CMK (cell line): Measurements from ENCODE around the gene FDXR.
"Not testable (repeated sequence)": the region's sequence is repeated elsewhere in the genome, so short reads cannot be mapped to it uniquely, and the experiment has no call there.

Experiments used
- DNase-seq: peaks from one replicate; pipeline ENCODE4 v3.0.0-alpha.2; 2010; ENCODE audit warnings: low read depth

The FDXR gene, protein sequence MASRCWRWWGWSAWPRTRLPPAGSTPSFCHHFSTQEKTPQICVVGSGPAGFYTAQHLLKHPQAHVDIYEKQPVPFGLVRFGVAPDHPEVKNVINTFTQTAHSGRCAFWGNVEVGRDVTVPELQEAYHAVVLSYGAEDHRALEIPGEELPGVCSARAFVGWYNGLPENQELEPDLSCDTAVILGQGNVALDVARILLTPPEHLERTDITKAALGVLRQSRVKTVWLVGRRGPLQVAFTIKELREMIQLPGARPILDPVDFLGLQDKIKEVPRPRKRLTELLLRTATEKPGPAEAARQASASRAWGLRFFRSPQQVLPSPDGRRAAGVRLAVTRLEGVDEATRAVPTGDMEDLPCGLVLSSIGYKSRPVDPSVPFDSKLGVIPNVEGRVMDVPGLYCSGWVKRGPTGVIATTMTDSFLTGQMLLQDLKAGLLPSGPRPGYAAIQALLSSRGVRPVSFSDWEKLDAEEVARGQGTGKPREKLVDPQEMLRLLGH

DNA sequence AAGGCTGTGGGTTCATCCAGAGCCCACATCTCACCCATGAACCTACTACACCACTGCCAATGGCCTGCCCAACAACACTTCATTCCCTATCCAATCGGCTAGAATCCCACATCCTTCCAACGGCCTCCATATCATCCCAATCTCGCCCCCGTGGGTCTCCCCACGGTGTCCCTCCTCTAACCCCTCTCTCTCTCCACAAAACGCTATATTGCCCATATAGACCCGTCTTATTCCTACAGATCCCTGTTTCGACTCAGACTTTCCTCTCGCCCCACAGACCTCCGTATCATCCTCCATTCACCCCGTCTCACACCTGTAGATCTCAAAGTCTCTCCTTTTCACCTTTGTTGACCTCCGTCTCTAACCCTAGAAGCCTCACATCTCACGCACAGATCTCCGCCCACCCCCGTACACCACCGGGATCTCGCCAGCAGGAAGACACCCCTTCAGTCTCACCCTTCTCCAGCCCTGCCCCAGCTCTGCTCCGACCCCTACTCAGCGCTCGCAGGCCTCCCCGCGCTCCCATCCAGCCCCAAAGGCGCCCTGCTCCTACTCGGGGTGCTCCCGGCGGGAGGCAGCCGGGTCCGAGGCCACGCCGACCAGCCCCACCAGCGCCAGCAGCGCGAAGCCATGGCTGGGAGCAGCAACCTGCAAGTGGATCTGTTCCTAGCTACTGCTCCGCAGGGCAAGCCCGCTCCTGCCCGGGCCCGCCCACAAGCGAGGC, at the start of gene FDXR:
Gene FDXR (minus strand): TSS at position 682 of the 724 bp plus-strand sequence. CDS start 50 bp downstream, at position 632.
- peak; percentile 45 for DNase-seq

DNA sequence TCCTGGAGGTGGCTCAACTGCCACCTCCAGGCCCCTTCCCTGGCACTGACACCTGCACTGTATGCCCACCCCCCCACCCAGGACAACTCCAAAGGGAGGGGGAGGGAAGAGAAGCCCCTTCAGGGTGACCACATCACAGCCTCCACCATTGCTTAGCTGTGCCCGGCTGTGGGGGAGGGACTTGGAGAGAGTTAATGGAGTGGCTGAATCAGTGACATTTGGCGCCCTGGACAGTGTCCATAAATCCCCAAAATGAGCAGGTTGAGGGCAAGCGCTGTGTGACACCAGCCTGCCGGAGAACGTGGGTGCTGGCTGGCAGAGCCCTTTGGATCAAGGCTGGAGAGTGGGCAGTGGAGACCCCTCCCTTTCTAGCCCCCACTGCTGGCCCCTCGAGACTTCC, 49.4 kb upstream of the FDXR start:
- DNase-seq: no peak

DNA sequence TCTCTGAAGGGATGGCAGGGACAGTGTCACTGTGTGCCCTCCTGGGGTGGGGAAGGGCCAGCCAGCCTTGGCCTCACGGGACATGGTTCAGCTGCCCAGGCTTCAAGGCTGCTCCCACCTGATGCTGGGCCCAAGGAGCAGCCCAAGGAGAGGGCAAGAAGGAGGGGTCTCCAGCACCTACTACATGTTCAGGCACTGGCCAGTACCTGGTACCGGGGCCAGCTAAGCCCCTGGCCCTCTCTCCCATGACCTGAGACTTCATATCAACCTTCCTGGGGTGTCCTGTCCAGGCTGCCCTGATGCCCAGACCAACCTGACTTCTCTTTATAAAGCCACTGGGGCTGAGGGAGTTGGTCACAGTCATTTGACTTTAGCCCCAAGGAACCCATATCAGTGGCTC, 49.0 kb upstream of the FDXR start:
- DNase-seq: no peak

DNA sequence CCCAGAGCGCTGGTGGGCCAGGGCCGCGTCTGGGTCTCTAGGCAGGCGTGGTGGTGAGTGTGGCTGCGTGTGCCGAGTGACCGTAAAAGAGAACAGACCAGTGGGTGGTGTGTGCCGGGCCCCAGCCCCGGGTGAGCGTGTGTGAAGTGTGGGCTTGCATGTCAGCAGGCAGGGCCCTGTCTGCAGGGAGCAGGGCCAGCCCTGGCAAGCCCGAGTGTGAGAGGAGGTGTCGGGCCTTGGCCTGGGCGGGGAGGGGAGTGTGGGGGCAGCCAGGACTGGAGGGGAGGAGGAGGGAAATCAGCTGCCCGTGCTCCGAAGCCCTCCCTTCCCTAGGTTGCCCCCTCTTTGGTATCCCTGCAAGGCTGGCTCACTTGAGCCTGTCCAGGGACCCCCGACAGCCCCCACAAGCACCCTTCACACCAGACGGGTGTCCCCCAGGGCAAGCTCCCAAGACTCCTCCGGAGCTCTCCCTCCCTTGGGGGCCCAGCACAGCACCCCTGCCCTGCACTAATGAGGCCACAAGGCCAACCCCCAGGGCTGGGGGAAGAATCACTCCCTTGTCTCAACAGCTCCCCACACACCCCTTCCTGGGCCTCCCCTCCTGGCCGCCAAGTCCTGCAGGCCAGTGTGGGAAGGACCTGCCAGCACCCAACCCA, 48.4 kb upstream of the FDXR start:
- DNase-seq: no peak

DNA sequence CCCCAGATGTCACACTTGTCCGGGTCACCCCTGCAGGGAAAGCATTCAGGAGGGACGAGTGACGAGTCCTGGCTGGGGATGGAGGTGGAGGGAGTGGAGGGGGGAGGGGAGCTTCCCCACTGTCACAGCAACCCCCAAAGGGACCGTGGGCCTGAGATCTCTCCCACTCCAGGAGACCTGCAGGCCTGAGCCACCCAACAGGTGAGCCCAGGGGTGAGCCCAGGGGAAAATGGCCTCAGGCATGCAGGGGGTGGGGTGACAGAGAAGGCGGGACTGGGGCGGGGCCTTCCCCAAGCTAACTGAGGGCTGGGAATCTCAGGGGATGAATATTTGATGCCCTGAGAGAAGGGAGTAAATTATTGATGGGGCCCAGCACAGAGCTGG, 47.8 kb upstream of the FDXR start:
- no peak for DNase-seq

DNA sequence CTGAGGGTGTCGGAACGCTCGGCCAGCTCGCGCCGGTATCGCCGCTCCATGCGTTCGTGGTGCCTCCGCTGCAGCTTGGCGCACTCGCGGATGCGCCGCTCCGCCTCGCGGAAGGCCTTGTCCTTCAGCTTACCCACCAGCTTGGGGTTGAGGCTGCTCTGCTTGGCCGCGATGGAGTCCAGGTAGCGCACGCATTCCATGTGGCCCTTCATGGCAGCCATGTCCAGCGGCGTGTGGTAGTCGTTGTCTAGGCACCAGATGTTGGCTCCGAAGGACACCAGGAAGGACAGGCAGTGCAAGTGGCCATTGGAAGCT, 47.5 kb upstream of the FDXR start:
- no peak for DNase-seq

DNA sequence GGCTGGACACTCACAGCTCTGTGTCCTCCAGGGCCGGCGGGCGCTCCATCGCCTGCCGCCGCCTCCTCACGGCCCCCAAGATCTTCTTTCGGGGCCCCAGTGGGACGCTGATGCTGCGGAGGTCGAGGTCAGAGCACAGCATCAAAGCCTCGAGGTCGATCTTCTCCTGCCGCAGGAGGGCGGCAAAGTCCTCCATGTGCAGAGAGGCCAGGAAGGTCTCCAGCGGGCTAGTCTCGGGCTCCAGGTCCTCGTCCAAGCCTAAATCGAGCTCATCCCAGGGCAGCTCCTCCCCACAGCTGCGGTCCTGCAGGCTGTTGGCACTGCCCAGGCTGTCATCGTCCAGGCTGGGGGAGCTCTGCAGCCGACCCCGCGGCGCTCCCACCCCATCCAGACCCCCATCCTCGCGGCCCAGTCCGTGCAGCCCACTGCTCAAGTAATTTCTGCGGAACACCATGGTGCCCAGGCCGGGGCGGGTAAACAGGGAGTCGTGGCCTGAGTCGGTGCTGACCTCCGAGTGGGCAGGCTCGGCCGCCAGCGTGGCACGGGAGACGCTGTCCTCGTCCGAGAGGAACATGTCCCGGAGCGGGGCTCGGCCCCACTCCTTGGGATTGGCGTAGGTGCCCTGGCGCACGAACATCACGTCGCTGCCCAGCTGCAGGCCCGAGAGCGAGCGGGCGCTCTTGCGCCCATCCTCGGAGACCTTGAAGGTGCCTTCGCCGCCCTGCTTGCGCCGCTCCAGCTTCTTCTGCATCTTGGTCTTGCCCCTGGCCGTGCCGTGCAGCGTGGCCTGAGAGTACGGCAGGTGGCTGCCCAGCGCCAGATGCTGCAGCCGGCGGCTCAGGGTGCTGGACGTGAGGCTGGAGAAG, 46.9 kb upstream of the FDXR start:
- DNase-seq: no peak

DNA sequence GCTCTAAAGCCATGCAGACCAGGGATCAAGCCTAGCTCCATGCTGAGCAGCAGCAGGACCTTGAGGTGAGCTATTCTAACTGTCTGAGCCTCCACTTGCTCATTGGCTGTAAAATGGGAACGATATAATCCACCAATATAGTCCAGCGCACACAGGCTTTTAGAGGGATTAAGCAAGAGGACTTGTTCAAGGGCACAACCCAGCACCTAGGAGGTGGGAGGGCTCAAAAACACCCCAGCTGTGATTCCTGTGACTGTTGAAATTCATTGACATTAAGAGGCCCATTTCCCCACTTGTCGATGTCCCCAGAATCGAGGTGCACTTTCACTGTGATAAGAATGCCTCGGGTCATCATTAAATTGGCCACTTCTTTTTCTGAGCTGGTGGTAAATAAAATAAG, 46.1 kb upstream of the FDXR start:
- DNase-seq: no peak

DNA sequence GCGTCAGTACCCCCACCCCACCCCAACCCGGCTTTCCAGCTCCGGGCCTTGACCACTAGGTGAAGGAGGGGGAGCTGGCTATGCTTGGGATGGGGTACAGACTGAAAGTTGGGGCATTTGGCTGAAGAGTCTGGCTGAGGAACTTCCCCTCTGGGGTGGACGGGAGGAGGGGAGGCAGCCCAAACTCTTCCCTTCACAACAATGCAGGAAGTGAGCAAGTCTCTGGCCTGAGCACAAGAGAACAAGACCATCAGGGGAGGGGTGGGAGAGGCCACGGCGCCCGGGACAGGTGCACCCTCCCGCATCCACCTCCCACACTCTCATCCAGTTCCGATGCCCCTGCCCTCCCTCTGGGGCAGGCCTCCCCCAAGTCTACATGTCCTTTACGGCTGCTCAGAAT, 44.6 kb upstream of the FDXR start:
- DNase-seq: no peak

DNA sequence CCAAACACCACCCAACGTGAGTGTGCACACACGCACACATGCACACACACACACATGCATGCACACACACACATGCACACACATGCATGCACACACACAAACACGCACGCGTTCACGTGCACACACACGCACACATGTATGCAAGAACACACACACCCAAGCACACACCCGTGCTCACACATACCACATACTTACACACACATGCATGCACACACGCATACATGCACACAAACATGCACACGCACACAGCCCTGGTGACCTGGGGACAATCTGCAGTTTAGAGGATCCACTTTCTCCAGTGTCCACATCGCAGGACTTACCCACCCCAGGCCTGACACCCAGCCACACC, 44.0 kb upstream of the FDXR start:
- DNase-seq: no peak

DNA sequence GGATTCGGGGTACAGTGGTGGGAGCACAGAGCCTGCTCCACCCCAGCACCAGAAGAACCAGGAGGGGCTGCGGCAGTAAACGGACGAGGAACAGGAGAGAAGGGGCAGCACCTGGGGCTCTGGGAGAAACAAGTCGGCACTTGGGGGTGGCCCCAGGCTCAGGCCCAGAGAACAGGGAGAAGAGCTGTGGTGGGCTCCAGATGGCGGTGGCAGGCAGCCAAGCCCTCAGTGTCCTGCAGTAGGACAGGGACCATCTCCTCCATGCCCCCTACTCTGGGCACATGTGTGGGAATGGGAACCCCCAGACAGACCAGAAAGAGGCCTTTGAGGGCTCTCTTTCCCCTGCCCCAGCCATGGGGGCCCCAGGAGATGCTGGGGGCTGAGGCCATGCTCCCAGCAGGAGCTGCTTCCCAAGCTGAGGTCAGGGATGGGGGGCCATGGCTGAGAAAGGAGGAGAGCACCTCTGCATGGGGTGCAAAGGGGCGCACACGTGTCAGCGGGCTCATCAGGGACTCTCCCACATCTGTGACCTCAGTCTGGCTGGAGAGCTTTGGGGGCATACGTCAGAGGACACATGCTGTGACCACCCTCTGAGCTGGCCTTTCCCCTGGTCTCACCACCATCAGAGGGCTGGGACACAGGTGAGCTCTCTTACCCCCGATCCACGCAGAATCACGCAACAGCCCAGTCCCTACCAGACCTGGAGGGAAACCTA, 43.5 kb upstream of the FDXR start:
- DNase-seq: no peak

DNA sequence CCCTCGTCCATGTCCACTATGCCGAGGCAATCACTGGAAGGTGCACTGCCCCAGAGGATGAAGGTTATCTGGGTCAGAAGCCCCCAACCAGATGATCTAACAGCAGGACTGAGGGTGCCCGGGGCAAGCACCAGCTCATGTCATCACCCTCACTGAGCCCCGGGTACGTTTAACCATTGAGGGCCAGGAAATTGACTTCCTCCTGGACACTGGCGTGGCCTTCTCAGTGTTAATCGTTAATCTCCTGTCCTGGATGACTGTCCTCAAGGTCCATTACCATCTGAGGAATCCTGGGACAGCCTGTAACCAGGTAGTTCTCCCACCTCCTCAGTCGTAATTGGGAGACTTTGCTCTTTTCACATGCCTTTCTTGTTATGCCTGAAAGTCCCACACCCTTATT, 38.6 kb upstream of the FDXR start:
- DNase-seq: not testable (repeated sequence)

DNA sequence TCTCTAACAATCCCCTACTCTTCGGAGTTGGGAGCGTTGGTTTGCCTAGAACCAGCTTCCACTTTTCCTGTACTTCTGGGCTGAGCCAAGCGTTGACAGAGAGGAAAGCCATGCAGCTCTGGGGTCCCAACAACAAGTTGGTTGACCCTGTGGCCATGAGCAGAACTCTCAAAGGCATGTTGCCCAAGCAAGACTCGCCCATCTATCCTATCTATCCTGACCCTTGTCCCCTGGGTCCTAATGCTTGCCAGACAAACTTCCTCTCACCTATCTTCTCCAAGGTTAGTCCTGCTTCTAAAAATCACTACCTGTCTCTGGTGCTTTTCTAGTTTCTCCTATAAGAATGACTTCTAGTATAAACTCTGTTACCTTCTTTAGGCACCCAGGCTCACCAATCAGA, 36.3 kb upstream of the FDXR start:
- not testable (repeated sequence) for DNase-seq

DNA sequence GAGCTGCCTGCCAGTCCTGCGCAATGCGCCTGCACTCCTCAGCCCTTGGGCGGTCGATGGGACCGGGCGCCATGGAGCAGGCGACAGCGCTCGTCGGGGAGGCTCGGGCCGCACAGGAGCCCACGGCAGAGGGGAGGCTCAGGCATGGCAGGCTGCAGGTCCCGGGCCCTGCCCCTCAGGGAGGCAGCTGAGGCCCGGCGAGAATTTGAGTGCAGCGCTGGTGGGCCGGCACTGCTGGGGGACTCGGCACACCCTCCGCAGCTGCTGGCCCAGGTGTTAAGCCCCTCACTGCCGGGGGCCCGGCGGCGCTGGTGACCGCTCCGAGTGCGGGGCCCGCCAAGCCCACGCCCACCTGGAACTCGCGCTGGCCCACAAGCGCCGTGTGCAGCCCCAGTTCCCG, 34.2 kb upstream of the FDXR start:
- DNase-seq: no peak

DNA sequence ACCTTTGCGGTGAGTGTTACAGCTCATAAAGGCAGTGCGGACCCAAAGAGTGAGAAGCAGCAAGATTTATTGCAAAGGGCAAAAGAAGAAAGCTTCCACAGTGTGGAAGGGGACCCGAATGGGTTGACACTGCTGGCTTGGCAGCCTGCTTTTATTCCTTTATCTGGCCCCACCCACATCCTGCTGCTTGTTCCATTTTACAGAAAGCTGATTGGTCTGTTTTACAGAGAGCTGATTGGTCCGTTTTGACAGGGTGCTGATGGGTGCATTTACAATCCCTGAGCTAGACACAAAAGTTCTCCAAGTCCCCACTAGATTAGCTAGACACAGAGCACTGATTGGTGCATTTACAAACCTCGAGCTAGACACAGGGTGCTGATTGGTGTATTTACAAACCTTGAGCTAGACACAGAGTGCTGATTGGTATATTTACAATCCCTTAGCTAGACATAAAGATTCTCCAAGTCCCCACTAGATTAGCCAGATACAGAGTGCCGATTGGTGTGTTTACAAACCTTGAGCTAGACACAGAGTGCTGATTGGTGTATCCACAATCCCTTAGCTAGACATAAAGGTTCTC, 33.5 kb upstream of the FDXR start:
- not testable (repeated sequence) for DNase-seq

DNA sequence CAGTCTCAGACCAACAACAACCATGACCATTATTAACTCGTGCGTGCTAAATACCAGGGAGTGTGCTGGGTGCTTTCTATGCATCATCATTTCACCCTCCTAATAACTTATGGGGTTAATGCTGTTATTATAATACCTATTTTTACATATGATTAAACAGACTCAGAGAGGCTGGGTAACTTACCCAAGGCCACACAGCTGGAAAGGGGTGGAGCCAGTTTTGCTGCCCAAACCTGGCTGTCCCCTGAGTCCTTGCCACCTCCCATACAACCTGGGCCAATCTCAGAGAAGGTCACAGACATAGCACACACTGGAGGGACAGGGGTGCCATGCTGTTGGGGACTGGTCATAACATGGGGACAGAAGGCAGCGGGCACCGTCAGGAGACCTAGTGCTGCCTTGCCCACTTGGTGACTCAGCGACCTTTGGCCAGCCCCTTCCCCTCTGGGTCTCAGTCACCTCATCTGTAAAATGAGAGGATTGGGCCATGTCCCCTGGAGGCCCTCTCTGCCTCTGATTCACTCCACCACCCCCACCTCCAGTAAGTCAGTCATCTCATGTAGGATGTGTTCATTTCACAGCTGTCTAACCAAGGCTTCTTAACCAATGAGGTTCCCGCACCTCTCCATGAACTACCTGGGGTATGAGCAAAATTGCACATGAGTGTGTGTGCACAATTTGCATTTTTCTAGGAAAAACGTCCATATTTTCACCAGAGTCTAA, 32.1 kb upstream of the FDXR start:
- no peak for DNase-seq

DNA sequence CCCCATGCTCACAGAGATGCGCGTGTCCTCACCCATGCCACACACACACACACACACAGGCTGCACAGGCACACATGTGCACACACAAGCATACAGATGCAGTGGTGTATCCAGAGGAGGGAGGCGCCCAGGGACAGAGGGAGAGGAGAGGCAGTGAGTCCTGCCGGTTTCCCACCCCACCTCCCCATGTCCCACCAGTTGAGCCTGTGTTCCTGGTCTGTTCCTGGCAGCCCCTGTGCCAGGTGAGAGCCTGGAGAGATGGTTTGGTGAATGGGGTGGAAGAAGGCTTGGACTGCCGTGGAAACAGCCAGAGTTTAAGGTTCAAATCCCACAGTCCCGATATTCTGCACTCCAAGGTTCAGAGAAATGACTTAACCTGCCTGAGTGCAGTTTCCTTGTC, 30.9 kb upstream of the FDXR start:
- DNase-seq: no peak

DNA sequence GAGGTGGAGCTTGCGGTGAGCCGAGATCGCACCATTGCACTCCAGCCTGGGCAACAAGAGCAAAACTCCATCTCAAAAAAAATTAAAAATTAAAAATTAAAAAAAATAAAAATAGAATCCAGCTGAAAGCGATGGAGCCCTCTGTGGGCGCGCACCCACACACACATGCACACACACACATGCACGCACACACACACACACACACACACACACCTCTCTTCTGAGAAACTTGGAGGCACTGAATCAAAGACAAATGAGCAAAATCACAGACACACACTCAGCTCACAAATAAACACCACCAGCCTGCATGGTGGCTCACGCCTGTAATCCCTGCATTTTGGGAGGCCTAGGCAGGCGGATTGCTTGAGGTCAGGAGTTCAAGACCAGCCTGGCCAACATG, 30.2 kb upstream of the FDXR start:
- DNase-seq: no peak

DNA sequence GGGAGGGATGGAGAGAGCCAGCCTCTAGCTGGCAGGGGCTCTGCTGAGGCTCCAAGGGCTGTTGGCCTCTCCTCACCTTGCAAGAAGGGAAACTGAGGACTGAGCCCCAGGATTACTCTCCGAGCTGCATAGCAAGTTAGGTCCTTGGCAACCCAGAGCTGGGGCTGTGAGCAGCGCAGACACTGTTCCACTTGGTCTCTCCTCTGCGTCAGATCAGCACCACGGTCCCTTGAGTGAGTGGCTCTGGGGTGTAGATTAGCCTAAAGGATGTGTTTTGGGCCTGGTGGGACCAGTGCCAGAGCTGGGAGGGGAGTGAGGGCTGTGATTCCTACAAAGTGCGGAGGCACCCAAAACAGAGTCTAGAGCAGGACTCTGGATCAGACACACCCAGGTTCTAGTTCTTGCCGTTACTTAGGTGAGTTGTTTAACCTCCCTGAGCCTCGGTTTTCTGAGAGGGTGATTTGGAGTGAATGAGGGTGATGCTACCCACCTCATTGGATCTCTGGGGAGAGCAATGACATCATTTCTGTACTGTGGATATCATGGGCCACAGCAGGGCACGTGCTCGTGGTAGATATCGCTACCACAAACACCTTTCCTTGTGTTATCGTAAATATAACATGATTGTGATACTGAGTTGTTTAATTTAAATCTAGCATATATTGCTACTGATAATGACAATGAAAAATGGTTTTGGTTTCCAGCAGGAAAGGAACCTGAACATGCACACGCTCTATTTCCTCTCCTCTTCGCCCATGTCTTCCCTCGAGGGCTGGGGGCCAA, 28.8 kb upstream of the FDXR start:
- no peak for DNase-seq

DNA sequence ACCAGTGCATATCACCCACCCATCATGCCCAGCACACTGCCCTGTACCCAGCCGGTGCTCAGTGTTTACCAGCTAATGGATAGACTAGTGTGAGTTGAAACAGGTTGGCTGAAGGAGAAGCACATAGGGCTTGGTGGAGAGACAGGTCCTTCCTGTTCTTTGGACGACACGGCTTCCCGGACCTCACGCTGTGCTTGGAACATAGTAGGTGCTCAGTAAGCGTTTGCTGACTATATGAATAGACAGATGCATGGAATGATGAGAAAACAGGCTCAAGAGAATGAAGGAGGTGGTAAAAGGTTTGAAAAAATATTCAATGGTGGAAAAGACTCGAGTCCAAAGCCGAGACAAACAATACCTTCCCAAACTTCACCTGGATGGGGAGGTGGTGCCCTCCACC, 27.4 kb upstream of the FDXR start:
- DNase-seq: no peak
